GM18502 (cell line): ENCODE measurements around the gene DSCAML1.

Experiments used
- ATAC-seq: cut with Tn5 transposase; IDR thresholded peaks from one replicate; pipeline ENCODE4 v1.9.1; 2021; ENCODE audit warnings: mild to moderate bottlenecking; ENCODE audit not compliant: unreplicated experiment, poor library complexity

The DSCAML1 gene

DNA sequence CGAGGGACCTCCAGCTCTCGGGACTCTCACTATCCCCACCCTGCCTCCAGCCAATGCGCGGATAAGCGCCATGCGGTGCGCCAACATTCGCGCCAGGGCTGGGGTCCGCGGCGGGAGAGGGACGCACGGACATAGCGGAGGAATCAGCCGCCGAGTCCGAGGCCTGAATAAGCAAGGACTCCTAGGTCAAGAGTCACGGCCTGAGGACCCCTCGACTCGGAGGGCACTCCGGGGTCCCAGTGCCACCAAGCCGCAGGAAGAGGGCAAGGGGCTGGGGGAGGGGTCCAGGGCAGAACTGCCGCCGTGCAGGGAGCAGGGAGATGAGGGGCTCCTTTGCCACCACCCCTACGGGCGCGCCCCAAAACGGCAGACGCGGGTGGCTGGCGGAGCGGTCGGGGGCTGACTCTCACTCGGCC is 552 bp downstream of the DSCAML1 start:
- ATAC-seq: no peak

DNA sequence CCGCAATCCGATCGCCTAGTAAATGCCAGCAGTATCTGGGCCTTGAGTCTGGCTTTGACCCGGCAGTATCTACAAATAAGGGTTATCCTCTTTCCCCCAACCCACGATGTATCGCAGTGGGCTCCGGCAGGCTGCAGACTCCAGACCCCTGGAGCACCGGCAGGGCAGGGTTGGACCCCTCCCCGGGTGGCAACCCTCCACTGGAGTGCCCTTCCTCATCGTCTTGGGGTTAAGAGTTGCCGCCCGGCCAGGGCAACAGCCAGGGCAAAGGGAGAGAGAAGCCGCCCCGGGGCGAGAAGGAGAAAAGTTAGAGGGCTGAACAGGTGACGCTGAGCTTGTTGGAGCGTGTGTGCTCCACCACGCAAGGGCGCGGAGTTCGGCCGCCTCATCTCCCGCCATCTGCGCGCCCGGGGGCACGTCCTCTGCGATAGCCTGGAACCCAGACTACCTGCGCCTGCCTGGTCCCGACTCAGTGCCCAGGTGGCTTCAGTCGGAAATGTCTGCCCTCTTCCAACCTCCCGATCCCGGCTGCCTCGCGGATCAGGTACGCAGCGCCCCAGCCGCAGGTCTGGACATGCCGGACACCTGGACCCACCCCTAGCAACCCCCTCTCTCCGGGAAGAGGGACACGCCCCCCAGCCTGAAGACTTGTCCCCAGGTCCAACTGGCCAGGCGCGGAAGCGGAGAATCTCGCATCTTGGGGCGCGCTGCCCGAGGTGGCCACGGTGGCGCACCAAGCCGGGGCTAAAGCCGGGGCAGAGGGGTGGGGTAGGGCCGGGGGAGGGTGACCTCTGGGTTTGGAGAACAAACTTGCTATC is 1.2 kb downstream of the DSCAML1 start:
- ATAC-seq: no peak

DNA sequence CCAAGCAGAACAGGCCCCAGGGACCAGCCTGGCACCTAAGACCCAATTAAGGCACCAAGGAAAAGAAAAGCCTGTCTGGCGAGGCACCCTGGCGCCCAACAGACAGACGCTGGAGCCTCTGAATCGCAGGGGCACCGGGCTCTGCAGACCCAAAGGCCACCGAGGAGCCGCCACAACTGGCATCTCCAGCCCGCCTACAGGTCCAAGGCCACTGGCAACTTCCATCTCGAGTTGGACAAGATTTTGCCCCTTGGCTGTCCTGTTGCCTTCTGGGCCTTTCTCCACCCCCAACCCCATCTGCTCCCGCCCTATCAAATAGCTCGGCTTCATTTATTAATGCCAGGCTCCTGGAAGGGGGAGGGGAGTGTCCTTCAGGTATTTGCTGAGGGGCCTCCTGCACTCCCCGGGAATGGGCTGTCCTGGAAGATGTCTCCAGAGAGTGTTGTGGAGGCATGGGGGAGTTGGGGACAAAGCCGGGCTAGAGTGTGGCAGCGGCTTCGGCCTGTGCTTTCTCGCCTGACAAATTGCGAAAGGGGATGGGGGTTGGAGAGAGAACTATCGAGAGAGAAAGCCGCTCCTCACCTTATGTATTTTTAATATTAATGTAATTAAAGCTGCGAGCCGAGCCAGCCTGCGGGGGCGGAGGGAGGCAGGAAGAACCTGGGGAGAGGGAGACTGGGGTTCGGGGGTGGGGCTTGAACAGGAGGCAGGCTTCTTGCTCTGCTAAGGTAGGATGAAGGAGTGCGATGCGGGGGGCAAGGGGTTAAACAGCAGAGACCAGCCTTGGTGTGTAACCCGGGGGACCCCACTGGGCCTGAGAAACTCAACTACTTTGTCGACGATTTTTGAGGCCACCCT is 2.0 kb downstream of the DSCAML1 start:
- ATAC-seq: no peak

- no peak for ATAC-seq
Observed at GRCh38 chr11:117794135-117794534, 2.9 kb downstream of the DSCAML1 start.

DNA sequence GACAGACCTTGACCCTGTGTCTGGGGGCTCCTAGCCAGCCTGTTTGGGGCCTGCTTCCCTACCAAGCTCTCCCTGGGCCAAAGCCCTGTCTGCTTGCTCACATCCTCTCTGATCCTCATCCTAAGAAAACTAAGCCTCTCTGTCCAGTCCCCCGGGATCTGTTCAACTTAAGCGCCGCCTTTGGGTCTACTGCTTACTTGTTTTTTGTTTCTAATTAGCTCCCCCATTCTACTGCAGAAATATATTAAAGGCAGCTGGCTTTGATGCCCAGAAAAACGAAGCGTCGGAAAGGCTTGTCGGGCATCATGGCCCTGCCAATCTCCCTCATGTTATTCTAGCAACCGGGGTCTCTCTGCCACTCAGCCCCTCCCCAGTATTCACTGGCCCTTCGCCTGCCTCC is 3.4 kb downstream of the DSCAML1 start:
- ATAC-seq: no peak

DNA sequence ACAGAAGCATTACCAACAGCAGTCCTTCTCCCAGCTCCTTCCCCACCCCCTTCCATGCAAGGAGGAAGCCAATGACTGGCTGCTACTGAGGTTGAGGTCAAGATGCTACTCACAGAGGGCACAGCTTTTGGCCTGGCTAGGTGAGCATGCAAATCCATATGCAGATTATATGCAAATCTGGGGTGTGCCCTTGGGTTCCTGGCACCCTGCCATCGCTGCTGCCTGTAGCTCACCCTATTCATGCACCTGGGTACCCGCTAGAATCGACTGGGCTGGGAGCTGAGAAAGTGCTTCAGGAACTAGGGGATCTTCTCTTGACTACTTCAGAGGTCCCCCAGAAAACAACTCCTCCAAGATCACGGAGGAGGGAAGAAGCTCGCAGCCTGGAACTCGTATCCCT is 4.0 kb downstream of the DSCAML1 start:
- ATAC-seq: no peak

- no peak for ATAC-seq
Observed at GRCh38 chr11:117792241-117792640, 4.8 kb downstream of the DSCAML1 start.

- no peak for ATAC-seq
Observed at GRCh38 chr11:117790279-117790678, 6.7 kb downstream of the DSCAML1 start.

- no peak for ATAC-seq
Observed at GRCh38 chr11:117789241-117789640, 7.8 kb downstream of the DSCAML1 start.

GRCh38 chr11:117786135-117786870 is 10.7 kb downstream of the DSCAML1 start:
- ATAC-seq: no peak

- ATAC-seq: no peak
Observed at GRCh38 chr11:117782101-117782500, 14.9 kb downstream of the DSCAML1 start.

- no peak for ATAC-seq
Observed at GRCh38 chr11:117781627-117782026, 15.4 kb downstream of the DSCAML1 start.

DNA sequence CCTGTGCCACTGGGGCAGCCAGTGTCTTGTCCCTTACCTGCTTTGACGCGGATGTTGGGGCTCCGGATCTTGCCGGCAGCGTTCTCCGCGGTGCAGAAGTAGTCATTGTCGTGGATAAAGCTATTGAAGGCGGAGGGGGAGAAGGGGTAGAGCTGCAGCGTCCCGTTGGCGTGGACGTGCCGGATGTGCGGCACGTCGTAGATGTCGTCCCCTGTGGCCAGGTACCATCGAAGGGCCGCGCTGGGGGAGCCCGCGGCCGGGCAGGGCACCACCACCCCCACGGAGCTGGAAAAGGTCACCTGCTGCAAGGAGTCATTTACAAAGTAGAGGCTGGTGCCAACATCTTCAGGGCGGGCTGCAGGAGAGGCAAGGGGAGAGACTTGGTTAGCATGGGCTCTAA is 16.6 kb downstream of the DSCAML1 start:
- no peak for ATAC-seq

DNA sequence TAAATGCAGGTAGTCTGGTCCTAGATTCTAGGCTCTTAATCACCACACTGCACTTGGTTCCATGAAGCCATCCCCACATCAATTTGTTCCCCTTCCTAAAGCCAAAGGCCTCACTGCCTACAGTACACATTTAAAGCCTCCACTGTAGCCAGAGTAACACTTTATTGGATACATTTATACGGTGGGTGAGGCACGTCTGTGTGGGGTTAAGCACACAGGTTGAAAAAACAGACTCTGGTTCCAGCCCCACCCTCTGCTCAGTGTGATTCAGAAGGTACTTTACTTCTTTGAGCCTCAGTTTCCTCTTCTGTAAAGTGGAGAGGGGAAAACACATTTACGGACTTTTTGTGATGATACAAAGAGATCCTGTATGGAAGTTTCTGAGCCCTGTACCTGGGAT is 22.5 kb downstream of the DSCAML1 start:
- no peak for ATAC-seq

DNA sequence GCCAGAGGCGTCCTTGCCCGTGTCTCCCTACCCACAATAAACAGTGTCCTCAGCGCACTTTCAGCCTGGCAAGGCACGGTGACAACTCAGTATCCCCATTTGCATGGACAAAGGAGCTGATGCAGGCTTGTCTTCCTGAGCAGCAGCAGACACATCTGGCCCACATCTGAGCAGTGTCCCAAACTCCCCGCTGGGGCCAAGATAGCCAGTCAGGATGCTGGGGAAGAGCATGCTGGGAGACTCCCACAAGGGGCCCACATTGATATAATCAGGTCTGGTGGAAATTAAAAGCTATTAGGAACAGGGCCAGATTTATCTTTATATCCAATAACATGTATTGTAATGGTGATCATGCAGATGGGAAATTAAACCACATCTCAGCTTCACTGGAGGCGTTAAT is 24.7 kb downstream of the DSCAML1 start:
- no peak for ATAC-seq

- no peak for ATAC-seq
Observed at GRCh38 chr11:117771841-117772240, 25.2 kb downstream of the DSCAML1 start.

- ATAC-seq: no peak
Observed at GRCh38 chr11:117771197-117771596, 25.8 kb downstream of the DSCAML1 start.

- no peak for ATAC-seq
Observed at GRCh38 chr11:117770061-117770460, 27.0 kb downstream of the DSCAML1 start.

DNA sequence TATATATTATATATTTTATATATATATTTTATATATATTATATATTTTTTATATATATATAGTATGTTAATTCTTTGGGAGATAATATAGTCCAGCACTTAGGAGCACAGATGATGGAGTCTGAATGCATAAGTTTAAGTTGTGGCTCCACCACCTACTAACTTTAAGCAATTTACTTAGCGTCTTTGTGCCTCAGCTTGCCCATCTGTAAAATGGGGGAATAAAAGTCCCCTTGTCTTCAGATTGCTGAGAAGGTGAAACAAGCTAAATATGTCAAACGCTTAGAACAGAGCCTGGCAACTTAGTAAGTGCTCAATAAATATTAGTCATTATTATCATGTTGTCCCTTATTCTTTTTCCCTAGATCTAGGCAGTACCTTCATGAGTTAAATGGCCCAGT is 27.5 kb downstream of the DSCAML1 start:
- no peak for ATAC-seq

- no peak for ATAC-seq
Observed at GRCh38 chr11:117768506-117768905, 28.5 kb downstream of the DSCAML1 start.

- ATAC-seq: no peak
Observed at GRCh38 chr11:117767071-117767470, 29.9 kb downstream of the DSCAML1 start.
